ENCODE results near the gene PABPN1L.
A peak's percentile ranks its signal among the peaks of the same experiment; 100 is the strongest.

PABPN1L gene

GRCh38 chr16:88867581-88868246 is 1.3 kb upstream of the PABPN1L start:
- DNase-seq = no peak

GRCh38 chr16:88865742-88866141 is 718 bp downstream of the PABPN1L start:
- no peak for DNase-seq

GRCh38 chr16:88865310-88865709 is 1.1 kb downstream of the PABPN1L start:
- no peak for DNase-seq

GRCh38 chr16:88864521-88864920 is 1.9 kb downstream of the PABPN1L start:
- no peak for DNase-seq

- DNase-seq = no peak
Observed at GRCh38 chr16:88864099-88864498, 2.4 kb downstream of the PABPN1L start.

GRCh38 chr16:88863426-88863825 is 3.0 kb downstream of the PABPN1L start:
- no peak for DNase-seq

GRCh38 chr16:88862968-88863367 is 3.5 kb downstream of the PABPN1L start:
- no peak for DNase-seq

GRCh38 chr16:88861359-88861758 is 5.1 kb downstream of the PABPN1L start:
- no peak for DNase-seq

GRCh38 chr16:88859381-88860091 is 6.9 kb downstream of the PABPN1L start:
- DNase-seq = no peak

GRCh38 chr16:88857728-88858339 is 8.6 kb downstream of the PABPN1L start:
- no peak for DNase-seq

GRCh38 chr16:88856828-88857727 is 9.4 kb downstream of the PABPN1L start, which contains the start of the genes GALNS and TRAPPC2L:
Gene GALNS, minus strand, starts transcription at chr16:88856947. Its CDS starts 70 bp downstream, at chr16:88856877.
Gene TRAPPC2L, plus strand, starts transcription at chr16:88857127. Its CDS starts 24 bp downstream, at chr16:88857151.
- peak; percentile 95 for DNase-seq

- no peak for DNase-seq
Observed at GRCh38 chr16:88856122-88856827, 10.2 kb downstream of the PABPN1L start.

GRCh38 chr16:88855736-88856121 is 10.7 kb downstream of the PABPN1L start:
- DNase-seq = no peak

- no peak for DNase-seq
Observed at GRCh38 chr16:88855176-88855575, 11.3 kb downstream of the PABPN1L start.

- DNase-seq = no peak
Observed at GRCh38 chr16:88854306-88855111, 12.0 kb downstream of the PABPN1L start.

- DNase-seq = no peak
Observed at GRCh38 chr16:88853325-88853941, 13.0 kb downstream of the PABPN1L start.

GRCh38 chr16:88851616-88852015 is 14.8 kb downstream of the PABPN1L start:
- DNase-seq = no peak

- DNase-seq = no peak
Observed at GRCh38 chr16:88850531-88851199, 15.8 kb downstream of the PABPN1L start.

GRCh38 chr16:88848557-88848956 is 17.9 kb downstream of the PABPN1L start:
- no peak for DNase-seq

GRCh38 chr16:88847654-88848053 is 18.8 kb downstream of the PABPN1L start:
- no peak for DNase-seq

All from GOT3 (cell line).